Measurements from ENCODE around the gene MYO10.

DNA sequence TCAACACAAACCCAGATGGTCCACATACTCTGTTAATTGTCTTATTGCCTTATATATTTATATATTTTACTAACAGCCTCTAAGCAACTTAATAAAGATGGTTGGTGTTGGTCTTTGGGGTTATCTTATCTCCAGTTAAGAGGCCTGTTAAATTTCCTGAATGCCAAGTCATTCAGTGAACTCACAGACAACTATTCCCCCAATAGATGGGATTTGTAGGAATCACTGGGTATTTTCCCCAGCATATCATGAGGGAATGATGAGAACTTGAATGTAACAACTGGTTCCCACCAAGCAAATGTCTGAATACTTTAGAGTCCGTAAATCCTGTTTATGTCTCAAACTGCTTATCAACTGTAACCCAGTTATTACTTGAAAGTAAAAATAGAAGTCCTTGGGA, 276.6 kb downstream of the MYO10 start:
- TF ChIP-seq, protein P1, sequence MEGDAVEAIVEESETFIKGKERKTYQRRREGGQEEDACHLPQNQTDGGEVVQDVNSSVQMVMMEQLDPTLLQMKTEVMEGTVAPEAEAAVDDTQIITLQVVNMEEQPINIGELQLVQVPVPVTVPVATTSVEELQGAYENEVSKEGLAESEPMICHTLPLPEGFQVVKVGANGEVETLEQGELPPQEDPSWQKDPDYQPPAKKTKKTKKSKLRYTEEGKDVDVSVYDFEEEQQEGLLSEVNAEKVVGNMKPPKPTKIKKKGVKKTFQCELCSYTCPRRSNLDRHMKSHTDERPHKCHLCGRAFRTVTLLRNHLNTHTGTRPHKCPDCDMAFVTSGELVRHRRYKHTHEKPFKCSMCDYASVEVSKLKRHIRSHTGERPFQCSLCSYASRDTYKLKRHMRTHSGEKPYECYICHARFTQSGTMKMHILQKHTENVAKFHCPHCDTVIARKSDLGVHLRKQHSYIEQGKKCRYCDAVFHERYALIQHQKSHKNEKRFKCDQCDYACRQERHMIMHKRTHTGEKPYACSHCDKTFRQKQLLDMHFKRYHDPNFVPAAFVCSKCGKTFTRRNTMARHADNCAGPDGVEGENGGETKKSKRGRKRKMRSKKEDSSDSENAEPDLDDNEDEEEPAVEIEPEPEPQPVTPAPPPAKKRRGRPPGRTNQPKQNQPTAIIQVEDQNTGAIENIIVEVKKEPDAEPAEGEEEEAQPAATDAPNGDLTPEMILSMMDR (IDR thresholded peaks at IDR 0.05; ENCODE audit: low read depth, low read length): no peak
- TF ChIP-seq EZH2phosphoT487 (IDR thresholded peaks at IDR 0.05; ENCODE audit: low read depth): no peak

Data from OCI-LY3 (cell line).